Lower leg skin (tissue), 4 donors: Measurements from ENCODE around the gene DHRS7C. TPM values are rescaled to one million over a fixed set of nuclear protein-coding genes. Genes with fewer than 3 reads are reported as not detected.
"Not testable (repeated sequence)": the region's sequence is repeated elsewhere in the genome, so short reads cannot be mapped to it uniquely, and the experiment has no call there.

Experiments
- DNase-seq, 2 donors: peaks; one replicate each; pipeline ENCODE4 v3.0.0-alpha.2; 2019; ENCODE audit warnings: low spot score in 2 of 2
- H3K4me3 ChIP-seq: fragments of 200-600 bp; sonication (generic); 2 replicates; pipeline ENCODE4 v1.5.1; 2017; ENCODE audit warnings: mild to moderate bottlenecking, low read depth; ENCODE audit not compliant: poor library complexity, severe bottlenecking
- POLR2A ChIP-seq, 2 donors: fragments of 450-650 bp; IDR thresholded peaks; one replicate each; pipeline ENCODE4 v1.6.1; 2016 to 2017; ENCODE audit warnings: antibody characterized with exemption in 2 of 2, mild to moderate bottlenecking in 1 of 2, moderate library complexity in 1 of 2
- WGBS, 2 donors: methylation state at CpG; one replicate each; pipeline ENCODE4 v1.1.5; 2018; 5-methylcytosine and 5-hydroxymethylcytosine counted together
- intact Hi-C: fragments of 100-400 bp; cut with DNase I; formaldehyde crosslinking; loops from one replicate; pipeline ENCODE4 v1.15.0; 2023; ENCODE audit warnings: low total_unique reads
- total RNA-seq, 4 donors: library from RNA; depleted of rRNA; stranded (reverse); fragments of >200 nt; gene quantifications; one replicate each; pipeline ENCODE4 v1.1.0, GENCODE V29; 2016
- TF ChIP-seq, protein P1 (sequence below), 3 donors: fragments of 450-650 bp; IDR thresholded peaks; one replicate each; pipeline ENCODE4 v1.5.1; 2016; ENCODE audit warnings: antibody characterized with exemption in 3 of 3, mild to moderate bottlenecking in 3 of 3, moderate library complexity in 2 of 3

The DHRS7C gene
- total RNA-seq, 4 donors from 2014 or later, result not detected

DNA sequence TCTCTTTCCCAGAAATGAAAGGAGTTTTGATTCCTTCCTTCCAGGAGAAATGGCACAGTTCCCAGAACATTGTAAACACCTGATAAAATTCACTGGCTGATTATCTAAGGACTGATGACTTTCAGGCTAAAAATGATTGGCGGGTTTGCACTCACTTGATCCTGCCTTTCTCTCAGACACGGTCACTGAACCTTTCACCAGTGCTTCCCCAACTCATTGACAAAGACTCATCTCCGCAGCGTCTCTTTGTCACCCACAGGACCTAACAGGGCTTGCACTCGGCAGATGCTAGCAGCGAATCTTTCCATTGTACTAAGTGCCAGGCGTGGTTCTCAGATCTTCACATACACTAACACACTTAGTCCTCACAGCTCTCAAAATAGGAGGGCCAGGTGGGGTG, 7.3 kb upstream of the DHRS7C start:
- TF ChIP-seq, protein P1, sequence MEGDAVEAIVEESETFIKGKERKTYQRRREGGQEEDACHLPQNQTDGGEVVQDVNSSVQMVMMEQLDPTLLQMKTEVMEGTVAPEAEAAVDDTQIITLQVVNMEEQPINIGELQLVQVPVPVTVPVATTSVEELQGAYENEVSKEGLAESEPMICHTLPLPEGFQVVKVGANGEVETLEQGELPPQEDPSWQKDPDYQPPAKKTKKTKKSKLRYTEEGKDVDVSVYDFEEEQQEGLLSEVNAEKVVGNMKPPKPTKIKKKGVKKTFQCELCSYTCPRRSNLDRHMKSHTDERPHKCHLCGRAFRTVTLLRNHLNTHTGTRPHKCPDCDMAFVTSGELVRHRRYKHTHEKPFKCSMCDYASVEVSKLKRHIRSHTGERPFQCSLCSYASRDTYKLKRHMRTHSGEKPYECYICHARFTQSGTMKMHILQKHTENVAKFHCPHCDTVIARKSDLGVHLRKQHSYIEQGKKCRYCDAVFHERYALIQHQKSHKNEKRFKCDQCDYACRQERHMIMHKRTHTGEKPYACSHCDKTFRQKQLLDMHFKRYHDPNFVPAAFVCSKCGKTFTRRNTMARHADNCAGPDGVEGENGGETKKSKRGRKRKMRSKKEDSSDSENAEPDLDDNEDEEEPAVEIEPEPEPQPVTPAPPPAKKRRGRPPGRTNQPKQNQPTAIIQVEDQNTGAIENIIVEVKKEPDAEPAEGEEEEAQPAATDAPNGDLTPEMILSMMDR (IDR thresholded peaks at IDR 0.05), result no peak
- TF ChIP-seq POLR2A (IDR thresholded peaks at IDR 0.05), result no peak
- 84 to 85% methylated on average over 7 of the region's 7 CpGs for WGBS, 2 donors
- no peak overlapping the region for H3K4me3 ChIP-seq
- intact Hi-C loops, result no loop called here
- DNase-seq, result no peak

DNA sequence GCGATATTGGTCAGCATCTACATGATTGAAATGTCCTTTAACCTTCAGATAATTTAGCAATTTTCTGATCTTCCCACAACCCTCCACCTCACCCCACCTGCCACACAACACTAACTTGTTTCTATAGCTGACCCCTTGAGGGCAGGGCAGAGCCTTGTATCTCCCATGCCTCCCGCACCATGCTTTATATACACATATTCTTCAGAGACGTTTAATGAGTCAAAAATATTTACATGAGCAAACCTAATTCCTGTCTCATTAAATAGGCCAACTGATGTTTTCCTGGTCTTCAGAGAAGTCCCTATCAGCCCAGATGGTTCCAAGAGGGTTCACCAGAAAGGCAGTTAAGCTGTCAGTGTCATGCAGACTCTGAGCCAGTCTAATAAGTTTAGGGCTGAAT, 6.6 kb upstream of the DHRS7C start:
- intact Hi-C loops, result no loop called here

DNA sequence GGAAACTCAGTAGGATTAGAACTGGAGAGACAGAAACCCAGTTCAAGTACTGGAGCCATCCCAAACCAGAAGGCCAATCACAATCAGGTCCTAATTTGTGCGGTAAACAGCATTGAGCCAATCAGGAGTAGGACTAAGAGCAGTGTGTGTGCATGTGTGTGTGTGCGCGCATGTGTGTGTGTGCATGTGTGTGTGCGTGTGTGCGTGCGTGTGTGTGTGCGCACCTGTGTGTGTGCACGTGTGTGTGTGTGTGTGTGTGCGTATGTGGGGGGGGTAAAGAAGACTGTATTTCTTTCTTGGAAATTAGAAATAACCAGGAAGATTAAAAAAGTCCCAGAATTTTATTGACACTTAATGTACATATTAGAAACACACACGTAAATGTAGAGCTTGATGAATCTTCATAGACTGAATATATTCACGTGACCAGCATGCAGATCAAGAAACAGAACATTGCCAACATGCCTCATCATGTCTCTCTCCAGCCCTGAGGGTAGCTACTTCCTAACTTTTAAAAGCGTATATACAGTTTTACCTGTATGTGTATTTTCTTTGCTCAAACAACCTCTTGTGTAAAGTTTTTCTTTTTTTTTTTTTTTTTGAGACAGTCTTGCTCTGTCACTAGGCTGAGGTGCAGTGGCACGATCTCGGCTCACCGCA, 919 bp upstream of the DHRS7C start:
- 77 to 84% methylated on average over 15 of the region's 15 CpGs for WGBS, 2 donors
- intact Hi-C loops, result no loop called here
- H3K4me3 ChIP-seq, result no peak overlapping the region
- TF ChIP-seq, protein P1 (IDR thresholded peaks at IDR 0.05), result no peak
- no peak for TF ChIP-seq POLR2A (IDR thresholded peaks at IDR 0.05)
- DNase-seq, result no peak

More for the DNA sequence above, 6.6 kb upstream of the DHRS7C start:
- TF ChIP-seq, protein P1 (IDR thresholded peaks at IDR 0.05), result no peak
- no peak for TF ChIP-seq POLR2A (IDR thresholded peaks at IDR 0.05)
- DNase-seq, result no peak
- no peak overlapping the region for H3K4me3 ChIP-seq
- WGBS, 2 donors, result 58 to 65% methylated on average over 3 of the region's 3 CpGs

DNA sequence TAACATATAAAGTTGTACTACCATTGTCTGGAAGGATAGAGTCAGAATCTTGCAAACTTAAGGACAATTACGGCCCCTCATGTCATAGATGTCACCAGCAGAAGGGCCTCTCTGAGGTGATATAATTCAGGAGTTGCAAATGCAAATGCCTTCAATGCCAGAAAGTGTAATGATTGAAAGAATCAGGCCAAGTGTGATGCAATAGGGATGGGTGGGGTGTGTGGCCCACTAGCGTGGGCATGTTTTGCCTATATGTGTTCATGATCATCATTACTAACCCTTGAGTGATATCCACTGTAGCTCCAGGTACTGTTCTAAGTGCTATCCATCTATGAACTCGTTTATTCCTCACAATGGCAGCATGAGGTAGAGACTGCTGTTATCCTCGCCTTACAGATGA, 1.1 kb downstream of the DHRS7C start:
- TF ChIP-seq POLR2A (IDR thresholded peaks at IDR 0.05), result no peak
- TF ChIP-seq, protein P1 (IDR thresholded peaks at IDR 0.05), result no peak
- intact Hi-C loops, result no loop called here
- no peak overlapping the region for H3K4me3 ChIP-seq
- 66 to 69% methylated on average over 4 of the region's 4 CpGs for WGBS, 2 donors
- no peak for DNase-seq

DNA sequence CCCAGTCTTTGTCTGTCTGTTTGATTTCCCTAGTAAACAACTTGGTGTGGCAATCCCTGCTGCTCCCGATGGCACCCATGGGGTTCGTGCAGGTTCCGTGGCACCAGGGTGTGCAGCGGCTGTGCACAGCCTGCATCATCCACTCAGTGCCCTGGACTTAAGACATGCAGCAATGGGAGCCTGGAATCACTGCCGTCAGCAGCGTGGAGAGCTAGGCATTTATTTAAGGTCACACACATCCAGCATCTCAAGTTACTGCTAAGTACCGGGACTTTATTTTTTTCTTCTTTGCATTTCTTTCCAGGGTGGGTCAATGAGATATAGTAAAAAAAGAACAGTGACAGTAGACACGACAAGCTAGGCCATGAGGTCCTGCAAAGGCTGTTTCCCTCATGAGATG, 2.8 kb downstream of the DHRS7C start:
- no peak for DNase-seq
- intact Hi-C loops, result no loop called here
- WGBS, 2 donors, result 90 to 91% methylated on average over 6 to 8 of the region's 8 CpGs
- TF ChIP-seq, protein P1 (IDR thresholded peaks at IDR 0.05), result no peak
- TF ChIP-seq POLR2A (IDR thresholded peaks at IDR 0.05), result no peak
- no peak overlapping the region for H3K4me3 ChIP-seq

DNA sequence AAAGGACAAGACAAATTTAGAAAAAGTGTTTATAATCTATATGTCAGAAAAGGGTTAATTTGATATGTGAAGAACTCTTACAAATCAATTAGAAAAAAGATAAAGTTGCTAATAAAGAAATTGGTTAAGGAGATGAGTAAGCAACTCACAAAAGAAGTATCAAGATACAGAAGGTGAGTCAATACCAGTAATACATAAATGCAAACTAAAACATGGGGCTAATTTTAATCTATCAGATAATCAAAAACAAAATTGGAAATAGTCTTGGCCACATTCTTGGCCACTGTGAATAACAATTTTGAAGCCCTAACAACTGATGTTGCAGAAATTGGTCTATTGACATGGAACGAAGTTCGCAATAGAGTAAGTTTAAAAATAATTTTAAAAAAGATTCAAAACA, 6.8 kb downstream of the DHRS7C start:
- H3K4me3 ChIP-seq, result no peak overlapping the region
- intact Hi-C loops, result no loop called here
- WGBS, 2 donors, result 94% methylated on average over 2 of the region's 2 CpGs
- no peak for DNase-seq
- TF ChIP-seq POLR2A (IDR thresholded peaks at IDR 0.05), result no peak
- TF ChIP-seq, protein P1 (IDR thresholded peaks at IDR 0.05), result no peak

DNA sequence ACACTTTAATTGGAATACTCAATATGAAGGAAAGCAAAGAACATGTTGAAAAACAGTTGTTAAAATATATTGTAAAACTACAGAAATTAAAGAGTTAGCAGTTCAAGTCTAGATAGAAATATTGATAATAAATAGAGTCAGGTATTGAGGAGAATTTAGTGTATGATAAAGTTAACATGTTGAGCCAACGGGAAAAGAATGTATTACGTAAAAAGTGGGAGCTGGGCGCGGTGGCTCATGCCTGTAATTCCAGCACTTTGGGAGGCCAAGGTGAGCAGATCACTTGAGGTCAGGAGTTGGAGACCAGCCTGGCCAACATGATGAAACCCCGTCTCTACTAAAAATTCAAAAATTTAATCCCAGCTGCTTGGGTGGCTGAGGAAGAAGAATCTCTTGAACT, 7.9 kb downstream of the DHRS7C start:
- 74 to 83% methylated on average over 5 of the region's 5 CpGs for WGBS, 2 donors
- DNase-seq, intact Hi-C loops, H3K4me3 ChIP-seq: not testable (repeated sequence)
